GM19463 (cell line): ENCODE data around the gene HCN1.
"Not testable (repeated sequence)": the region's sequence is repeated elsewhere in the genome, so short reads cannot be mapped to it uniquely, and the experiment has no call there.

Experiments used
- ATAC-seq: cut with Tn5 transposase; IDR thresholded peaks from one replicate; pipeline ENCODE4 v1.9.1; 2021; ENCODE audit warnings: mild to moderate bottlenecking, moderate library complexity; ENCODE audit not compliant: unreplicated experiment

The HCN1 gene

DNA sequence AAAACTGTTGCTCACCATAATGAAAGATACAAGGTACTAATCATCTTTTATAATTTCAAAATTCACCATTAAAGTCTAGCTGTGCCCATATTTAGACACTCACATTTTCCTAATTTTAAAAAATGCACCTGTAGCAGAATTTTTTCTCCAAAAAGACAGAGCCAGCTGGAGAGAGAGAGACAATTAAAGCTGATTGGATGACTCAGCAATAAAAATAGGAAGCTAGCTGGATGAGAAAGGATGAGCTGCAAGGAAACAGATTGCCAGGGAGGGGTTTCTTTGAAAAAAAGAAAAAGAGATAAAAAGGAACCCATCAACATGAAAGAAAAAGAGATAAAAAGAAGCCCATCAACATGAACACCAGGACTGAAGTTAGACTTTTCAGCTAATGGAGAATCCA lies 73.8 kb downstream of the HCN1 start:
- ATAC-seq = no peak

DNA sequence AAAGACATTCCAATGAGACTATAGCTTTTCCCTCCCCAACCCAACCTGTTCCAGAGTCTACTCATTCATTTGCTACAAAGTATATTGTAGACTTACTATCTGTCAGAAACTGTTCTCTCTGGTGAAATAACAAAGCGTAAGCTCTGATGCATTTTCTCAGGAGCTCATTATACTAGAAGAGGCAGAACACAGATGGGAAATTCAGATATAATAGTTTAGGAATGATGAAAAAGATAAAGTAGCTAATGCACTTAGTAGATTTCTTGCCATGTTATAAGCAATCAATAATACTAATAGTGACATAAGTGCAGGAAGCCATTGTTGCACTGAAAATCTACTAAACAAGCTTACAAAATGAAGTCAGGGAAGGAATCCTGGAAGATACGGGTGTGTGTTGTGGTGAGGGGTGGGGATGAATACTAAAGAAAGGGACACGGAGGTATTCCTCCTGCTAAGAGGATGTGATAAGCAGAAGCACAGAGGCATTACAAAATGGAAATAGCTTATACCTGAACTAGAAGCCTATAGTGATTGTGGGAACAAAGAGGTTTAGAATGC lies 78.2 kb downstream of the HCN1 start:
- no peak for ATAC-seq

DNA sequence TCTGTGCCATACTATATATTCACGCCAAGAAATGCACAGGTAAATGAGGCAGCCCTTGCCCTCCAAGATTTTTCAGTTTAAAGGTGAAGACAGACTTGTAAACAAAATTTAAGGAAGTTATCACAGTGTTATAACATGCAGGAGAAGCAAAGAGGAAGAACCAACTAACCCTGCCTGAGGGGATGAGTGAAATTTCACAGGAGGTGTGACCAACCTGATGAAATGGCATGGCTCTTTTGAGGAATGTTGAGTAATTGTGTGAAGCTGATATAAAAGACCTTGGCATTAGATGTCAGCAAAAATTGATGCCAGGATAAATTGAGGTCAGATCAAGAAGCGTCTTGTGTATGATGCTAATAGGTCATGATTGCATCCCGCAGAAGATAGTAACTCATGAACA lies 86.5 kb downstream of the HCN1 start:
- ATAC-seq = no peak

DNA sequence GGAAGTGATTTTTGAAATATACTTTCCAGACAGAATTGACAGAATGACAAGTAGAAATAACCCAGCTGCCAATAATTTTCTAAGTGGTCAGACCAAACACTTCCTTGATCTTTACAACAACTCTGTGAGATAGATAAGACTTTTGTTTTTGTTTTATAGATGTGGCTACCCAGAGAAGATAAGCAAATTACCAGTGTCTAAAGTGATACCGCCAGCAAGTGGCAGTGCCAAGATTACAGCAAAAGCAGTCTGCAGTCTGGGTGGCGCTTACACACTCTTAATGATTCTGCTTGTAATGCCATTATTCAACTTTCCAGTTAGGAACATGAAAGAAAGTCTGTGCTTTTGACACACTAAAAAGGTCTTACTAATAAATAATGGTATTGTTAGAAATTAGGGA lies 92.1 kb downstream of the HCN1 start:
- no peak for ATAC-seq

DNA sequence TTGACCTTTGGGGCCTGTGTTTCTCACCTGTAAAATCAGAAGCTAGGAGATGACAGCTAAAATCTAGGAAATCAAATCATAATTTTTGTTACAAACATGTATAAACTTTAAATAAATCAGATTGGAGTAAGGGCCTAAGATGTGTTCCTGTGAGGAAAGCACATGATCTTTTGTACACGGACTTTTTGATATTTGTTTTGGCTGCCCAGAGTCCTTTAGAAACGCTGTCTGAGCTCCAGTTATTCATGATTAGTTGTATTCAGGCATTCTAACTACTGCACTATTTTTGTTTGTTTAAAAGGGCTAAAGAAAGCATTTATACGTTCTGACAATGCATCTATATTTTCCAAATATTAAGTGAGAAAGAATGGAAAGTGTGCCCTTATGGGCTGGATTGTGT lies 94.8 kb downstream of the HCN1 start:
- ATAC-seq = no peak

DNA sequence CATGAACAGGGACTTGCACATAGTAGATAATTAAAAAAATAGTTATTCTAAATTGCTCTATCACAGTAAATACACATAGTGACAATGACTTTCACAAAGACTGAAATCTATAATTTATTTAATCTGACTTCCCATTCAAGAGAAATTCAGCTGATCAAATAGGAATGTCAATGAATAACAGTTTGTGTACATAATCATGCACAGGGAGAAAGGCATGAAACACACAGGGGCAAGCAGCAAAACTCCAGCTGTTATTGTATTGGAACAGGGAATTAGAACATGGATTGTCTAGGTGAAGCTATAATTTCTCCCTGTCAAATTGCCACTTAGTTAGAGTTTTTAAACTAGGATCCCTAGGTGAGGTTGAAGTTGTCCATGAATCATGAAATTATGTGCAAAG lies 99.9 kb downstream of the HCN1 start:
- ATAC-seq = no peak

DNA sequence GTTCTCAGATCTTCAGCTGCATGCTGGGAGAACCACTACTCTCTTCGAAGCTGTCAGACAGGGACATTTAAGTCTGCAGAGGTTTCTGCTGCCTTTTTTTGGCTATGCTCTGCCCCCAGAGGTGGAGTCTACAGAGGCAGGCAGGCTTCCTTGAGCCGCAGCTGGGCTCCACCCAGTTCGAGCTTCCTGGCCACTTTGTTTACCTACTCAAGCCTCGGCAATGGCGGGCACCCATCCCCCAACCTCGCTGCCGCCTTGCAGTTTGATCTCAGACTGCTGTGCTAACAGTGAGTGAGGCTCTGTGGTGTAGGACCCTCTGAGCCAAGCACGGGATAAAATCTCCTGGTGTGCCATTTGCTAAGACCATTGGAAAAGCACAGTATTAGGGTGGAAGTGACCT lies 110.2 kb downstream of the HCN1 start:
- ATAC-seq = not testable (repeated sequence)

DNA sequence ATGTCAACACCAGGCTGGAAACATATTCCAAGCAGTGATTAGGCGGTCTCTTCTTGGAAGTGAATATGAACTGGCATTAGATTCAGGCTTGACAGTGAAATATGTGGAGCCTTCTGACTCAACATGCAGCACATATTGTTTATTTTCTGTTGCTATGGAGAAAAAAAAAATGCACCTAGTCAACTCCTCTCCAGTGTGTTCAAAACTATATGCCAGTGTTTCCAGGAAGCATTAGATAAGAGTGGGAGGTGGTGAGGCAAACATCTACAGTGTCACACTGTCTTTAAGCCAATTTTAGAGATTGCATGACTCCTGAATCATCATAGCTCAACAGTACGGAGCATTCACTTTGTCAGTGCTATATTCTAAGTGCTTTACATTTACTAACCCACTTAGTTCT lies 117.9 kb downstream of the HCN1 start:
- no peak for ATAC-seq

DNA sequence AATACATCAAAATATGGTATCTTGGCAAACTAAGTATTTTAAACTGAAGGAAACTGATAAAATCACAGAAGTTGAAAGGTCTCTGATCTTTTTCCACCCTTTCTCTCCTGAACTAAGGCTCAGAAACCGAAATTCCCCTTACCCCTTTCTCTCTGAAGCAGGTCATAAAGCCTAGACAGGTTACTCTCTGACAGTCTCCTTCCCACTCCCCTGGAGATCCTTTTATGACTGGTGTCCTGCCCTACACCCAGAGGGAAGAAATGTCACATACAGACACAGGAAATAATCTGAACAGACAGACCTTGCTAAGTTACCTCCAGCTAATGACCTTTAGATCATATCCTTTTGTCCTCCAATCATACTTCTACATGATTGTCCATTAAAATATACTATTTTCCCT lies 127.4 kb downstream of the HCN1 start:
- no peak for ATAC-seq

DNA sequence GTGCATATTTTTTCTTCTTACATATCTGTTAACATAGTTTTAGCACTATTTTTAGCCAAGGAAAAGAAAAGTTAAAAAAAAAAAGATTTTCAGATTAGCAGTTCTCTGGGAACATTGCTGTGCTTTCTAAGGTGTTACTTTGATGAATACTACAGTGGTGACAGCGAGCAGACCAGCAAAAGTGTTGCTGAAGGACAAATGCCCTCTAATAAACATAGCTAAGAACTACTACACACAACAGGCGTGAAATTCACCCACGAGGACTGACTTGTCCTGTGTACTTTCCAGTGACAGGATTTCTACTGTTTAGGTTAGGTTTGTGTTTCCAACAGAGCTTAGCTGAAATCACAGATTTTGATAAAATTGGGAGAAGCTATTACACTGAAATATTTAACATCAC lies 153.8 kb downstream of the HCN1 start:
- ATAC-seq = no peak

DNA sequence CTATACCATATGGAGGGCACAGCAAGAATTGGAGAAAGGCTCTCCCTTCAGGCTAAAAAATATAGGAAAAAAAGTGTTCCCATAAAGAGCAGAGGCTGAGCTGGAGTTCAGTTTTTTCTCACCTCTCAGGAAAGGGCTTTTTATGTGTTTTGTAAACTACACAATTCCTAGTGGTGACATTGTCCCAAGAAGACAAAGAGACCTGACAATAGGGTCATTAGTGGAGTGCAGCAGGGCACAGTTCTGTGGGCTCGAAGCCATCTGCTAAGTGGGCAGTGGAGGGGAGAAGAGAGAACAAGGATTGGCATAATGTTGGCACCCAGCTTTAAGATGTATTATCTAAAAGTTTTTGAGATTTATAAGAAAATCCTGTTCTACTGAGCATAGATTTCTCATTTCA lies 162.5 kb downstream of the HCN1 start:
- no peak for ATAC-seq

DNA sequence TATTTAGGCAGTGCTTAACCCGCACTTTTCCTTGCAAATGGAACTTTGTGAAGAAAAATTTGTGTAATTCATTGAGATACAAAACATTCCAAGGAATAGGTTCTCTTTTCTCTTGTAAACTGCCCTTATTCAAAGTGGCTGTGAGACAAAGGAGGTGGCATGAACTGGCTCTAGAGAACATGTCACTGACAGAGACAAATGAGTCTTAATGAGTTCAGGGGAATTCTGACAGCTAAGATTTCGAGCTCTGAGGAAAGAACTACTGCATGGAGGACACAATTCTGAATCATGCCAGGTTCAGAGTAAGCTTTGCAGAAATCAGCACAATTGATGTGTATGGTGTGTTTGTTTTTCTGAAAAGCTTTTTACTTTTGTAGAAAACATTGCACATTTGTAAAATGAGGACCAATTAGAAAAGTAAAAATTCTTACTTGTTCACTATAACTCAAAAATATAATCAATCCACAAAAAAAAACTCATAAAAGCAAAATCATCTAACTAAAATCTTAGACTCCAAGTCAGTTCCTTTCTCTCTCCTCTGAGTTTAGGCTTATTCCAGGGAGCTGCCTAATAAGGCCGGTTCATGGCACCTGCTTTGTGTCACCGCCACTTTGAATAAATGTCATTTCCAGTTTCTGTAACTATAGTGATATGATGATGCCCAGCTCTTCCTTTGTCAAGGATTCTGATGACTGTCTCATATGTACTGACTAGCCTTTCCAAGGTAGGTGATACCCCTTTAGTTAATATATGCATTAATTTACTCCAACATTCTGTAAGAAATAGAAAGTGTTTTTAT lies 163.2 kb downstream of the HCN1 start:
- no peak for ATAC-seq

DNA sequence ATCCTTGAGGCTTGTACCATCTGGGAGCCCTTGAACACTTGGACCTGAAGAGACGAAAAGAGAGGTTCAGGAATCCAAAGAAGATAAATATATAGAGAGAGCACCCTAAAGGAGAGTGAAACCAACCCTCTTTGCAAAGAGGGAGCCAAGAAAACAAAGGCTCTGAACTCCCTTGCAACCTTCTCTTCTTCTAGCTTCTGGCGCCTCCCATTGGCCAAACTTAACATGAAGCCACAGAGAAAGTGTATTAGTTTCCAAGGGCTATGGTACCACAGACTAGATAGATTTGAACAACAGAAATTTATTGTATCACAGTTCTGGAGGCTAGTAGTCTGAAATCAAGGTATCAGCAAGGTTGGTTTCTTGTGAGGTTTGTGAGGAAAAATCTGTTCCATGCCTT lies 175.1 kb downstream of the HCN1 start:
- no peak for ATAC-seq

DNA sequence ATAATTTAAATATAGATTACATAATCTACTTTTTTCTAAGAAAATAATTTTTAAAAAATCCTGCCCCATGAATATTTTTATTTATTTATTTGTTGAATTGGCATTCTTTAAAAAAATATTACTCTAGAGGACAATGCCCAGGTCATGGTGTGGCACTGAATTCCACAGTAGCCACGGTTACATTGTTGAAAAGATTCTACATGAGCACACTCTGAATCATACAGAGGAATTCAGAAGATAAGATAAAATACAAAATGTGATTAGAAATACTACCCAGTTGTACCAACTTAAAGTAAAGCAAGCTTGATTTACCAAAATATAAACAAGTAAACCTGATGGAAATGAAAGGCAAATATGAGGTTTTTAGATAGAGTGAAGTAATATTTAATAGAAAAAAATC lies 183.7 kb downstream of the HCN1 start:
- no peak for ATAC-seq

DNA sequence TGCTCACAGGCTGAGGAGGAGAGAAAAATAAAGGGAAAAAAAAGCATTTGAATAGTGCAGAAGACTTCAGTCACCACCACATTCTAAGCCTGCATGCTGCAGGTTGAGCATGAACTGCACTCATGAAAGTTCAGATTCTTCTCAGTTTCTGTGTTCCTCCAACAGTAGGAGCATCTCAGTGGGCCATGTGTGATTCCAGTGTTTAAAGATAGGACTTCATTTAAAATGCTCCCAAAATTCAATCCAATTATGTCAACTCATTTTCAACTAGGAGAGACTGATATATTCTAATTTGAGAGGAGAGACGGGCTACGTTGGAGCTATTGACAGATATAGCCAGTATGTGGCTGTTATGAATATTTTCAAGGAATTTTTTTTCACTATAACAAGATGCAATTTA lies 186.8 kb downstream of the HCN1 start:
- ATAC-seq = no peak

DNA sequence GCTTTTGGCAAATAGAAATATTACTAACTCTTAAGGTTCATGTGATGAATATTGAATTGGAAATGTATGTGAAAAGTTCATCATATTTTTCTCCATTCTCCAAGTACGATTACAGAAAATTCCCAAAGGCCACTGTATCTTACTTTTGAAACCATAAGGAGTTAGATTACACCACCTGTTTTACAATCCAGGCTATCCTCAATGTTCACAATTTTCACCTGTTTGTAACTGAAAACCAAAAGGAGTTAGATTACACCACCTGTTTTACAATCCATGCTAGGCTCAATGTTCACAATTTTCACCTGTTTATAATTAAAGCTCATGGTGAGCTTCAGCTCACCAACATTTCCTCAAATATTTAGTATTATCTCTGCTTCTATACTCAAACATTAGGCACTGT lies 188.0 kb downstream of the HCN1 start:
- no peak for ATAC-seq

DNA sequence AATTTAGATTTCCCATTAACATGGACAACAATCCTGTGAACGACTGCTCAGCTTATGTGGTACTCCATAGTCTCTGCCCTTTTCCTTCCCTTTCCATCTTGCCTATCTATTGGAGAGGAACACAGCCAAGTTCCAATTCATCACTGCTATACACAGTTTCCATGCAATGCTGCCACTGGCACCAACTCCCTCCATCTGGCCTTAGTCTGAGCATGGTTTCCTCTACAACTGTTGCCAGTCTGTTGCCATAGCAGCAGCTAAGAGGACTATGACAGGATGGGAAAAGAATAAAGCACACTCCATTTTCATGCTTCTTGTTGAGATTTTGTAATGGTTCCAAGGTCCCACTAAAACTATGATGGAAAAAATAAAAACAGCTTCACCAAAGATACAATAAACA lies 189.0 kb downstream of the HCN1 start:
- ATAC-seq = no peak

DNA sequence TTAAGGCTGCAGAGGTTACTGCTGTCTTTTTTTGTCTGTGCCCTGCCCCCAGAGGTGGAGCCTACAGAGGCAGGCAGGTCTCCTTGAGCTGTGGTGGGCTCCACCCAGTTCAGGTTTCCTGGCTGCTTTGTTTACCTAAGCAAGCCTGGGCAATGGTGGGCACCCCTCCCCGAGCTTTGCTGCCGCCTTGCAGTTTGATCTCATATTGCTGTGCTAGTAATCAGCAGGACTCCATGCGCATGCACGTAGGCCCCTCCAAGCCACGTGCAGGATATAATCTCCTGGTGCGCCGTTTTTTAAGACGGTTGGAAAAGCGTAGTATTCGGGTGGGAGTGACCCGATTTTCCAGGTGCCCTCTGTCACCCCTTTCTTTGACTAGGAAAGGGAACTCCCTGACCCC lies 197.2 kb downstream of the HCN1 start:
- not testable (repeated sequence) for ATAC-seq

DNA sequence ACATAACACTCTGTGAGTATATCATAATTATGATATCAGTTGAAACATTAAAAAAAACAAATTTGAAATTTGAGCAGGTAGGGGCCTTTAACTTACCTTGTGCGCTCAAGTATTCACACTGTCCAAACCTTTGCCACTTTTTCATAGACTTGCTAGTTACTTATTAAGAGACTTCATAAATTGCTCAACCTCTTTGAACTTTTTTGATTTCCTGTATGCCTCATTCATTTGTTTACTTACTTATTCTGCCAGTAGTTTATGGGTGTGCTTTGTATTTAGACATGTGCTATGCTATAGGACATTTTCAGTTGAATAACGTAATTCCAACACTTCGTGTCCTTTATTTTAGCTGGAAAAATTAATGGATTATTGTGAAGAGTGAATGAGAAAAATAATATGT lies 204.8 kb downstream of the HCN1 start:
- no peak for ATAC-seq

DNA sequence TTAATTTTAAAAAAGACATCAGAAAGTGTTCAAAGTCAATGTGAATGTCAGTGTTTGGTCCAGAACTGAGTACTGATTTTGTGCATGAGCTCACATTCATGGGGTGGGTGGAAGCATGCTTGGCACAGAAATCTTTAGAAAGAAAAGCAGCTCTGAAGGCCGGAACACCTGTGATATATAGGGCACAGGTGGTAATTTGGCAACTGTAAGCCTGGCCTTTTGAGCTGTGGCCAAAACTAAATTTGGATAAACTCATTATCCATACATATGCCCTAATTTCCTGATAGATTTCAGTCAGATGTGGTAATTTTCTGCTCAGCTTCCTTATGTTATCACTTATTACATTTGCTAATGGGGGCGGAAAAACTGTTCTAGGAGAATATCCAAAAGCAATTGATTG lies 211.4 kb downstream of the HCN1 start:
- ATAC-seq = no peak

DNA sequence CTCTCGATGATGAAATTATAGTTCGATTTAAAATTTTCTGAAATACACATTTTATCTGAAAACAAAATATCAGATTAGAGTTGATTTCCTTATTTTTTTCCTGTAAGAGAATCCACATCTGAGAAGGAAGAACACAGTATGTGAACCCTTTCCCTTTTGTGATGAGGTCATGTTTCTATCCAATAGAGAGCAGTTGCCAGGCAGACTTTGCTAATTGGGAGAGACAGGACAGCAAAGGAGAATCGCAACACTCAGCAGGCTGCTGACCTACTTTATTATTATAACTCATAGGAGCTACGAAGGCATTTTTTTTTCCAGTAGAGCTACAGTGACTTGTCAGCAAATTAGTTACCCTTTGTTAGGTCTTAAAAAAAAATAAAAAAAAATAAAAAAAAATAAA lies 242.1 kb downstream of the HCN1 start:
- peak; percentile 75 for ATAC-seq

DNA sequence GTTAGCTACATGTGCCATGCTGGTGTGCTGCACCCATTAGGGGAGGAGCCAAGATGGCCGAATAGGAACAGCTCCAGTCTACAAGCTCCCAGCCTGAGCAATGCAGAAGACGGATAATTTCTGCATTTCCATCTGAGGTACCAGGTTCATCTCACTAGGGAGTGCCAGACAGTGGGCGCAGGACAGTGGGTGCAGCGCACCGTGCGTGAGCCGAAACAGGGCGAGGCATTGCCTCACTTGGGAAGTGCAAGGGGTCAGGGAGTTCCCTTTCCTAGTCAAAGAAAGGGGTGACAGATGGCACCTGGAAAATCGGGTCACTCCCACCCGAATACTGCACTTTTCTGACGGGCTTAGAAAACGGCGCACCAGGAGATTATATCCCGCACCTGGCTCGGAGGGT lies 251.3 kb downstream of the HCN1 start:
- not testable (repeated sequence) for ATAC-seq

DNA sequence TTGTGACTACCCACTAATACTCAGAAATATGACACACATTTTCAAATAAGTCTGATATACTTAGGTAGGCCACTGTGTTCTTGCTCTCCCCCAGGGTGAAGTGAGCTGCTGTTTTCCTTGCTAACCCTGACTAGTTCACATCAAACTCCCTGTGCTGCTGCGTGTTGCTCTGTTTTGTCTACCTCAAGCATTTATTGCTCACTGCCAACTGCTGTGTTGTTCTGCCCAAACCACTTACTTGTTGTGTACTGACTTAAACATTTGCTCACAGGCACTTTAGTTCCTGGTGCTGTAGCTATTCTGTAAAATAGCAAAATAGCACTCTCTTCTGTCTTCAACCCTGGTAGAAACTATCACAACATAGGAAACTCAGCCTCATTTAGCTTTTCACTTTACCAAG lies 255.7 kb downstream of the HCN1 start:
- ATAC-seq = no peak
